DOHH2 (cell line): Measurements from ENCODE around the gene IGSF3.

Experiments used
- H3F3A ChIP-seq: fragments of 200-600 bp; sonication (generic), shearing (Covaris generic); 2 replicates; pipeline ENCODE4 v1.6.0; 2016; ENCODE audit warnings: antibody characterized with exemption, mild to moderate bottlenecking; ENCODE audit not compliant: control insufficient read depth, insufficient read depth
- H3K27ac ChIP-seq: fragments of 200-600 bp; sonication (generic); 2 replicates; pipeline ENCODE4 v1.5.1; 2014; ENCODE audit warnings: low read depth, mild to moderate bottlenecking, low read length, moderate library complexity
- H3K27me3 ChIP-seq: fragments of 200-600 bp; sonication (generic); 2 replicates; pipeline ENCODE4 v1.6.1; 2014; ENCODE audit warnings: mild to moderate bottlenecking, low read length, mixed read lengths; ENCODE audit not compliant: control insufficient read depth
- H3K36me3 ChIP-seq: fragments of 200-600 bp; sonication (generic); 2 replicates; pipeline ENCODE4 v1.6.1; 2014; ENCODE audit warnings: mild to moderate bottlenecking, low read length, moderate library complexity, mixed read lengths; ENCODE audit not compliant: control insufficient read depth
- H3K4me1 ChIP-seq: fragments of 200-600 bp; sonication (generic); 2 replicates; pipeline ENCODE4 v1.6.1; 2014; ENCODE audit warnings: mild to moderate bottlenecking, low read length, mixed read lengths; ENCODE audit not compliant: control insufficient read depth
- H3K4me2 ChIP-seq: fragments of 200-600 bp; sonication (generic); 2 replicates; pipeline ENCODE4 v1.6.0; 2014; ENCODE audit warnings: mild to moderate bottlenecking, low read length, moderate library complexity
- H3K4me3 ChIP-seq: fragments of 200-600 bp; sonication (generic); 2 replicates; pipeline ENCODE4 v1.5.1; 2014; ENCODE audit warnings: mild to moderate bottlenecking, low read length, mixed read lengths
- H3K79me2 ChIP-seq: fragments of 200-600 bp; sonication (generic); 2 replicates; pipeline ENCODE4 v1.6.1; 2014; ENCODE audit warnings: mild to moderate bottlenecking, low read length, mixed read lengths; ENCODE audit not compliant: control insufficient read depth
- H3K9me2 ChIP-seq: fragments of 200-600 bp; sonication (generic); replicated peaks from 2 replicates; pipeline ENCODE4 v1.6.1; 2014; ENCODE audit warnings: mild to moderate bottlenecking, low read length, mixed read lengths; ENCODE audit not compliant: control insufficient read depth
- H3K9me3 ChIP-seq: fragments of 200-600 bp; sonication (generic); 2 replicates; pipeline ENCODE4 v1.6.1; 2014; ENCODE audit warnings: antibody characterized with exemption, low read length, mixed read lengths; ENCODE audit not compliant: control insufficient read depth, insufficient read depth
- H4K20me1 ChIP-seq: fragments of 200-600 bp; sonication (generic); 2 replicates; pipeline ENCODE4 v1.6.0; 2014; ENCODE audit warnings: low read depth, mild to moderate bottlenecking, antibody characterized with exemption, low read length, moderate library complexity; ENCODE audit not compliant: control insufficient read depth, insufficient read depth
- EZH2phosphoT487 ChIP-seq: fragments of 200-600 bp; sonication (generic); IDR thresholded peaks from 2 replicates; pipeline ENCODE4 v1.6.1; 2017; ENCODE audit warnings: borderline replicate concordance, mild to moderate bottlenecking, antibody characterized with exemption, low read length, moderate library complexity, mixed read lengths
- TF ChIP-seq, protein P1 (sequence below): fragments of 200-600 bp; sonication (generic); IDR thresholded peaks from one replicate; pipeline ENCODE4 v1.5.1; 2014; ENCODE audit warnings: antibody characterized with exemption, mild to moderate bottlenecking, low read depth, low read length; ENCODE audit not compliant: poor library complexity, severe bottlenecking

The IGSF3 gene

DNA sequence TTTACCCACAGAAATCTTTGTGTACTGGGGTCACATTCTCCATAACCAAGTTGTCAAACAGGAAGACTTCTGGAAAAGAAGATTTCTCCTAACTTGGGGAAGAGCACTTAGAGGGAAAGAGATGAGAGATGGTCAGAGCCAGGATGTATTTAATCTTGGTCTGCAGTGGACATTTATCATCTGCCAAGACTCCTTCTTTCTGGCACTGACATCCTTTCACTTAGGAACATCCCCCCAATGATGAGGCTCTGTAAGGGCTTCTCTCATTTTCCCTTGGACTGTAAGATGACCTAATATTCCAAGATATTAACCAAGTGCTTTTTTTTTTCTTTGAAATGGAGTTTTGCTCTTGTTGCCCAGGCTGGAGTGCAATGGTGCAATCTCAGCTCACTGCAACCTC is 39.3 kb upstream of the IGSF3 start:
- H4K20me1 ChIP-seq: no peaks in the 10 kb centered on the region
- H3K27ac ChIP-seq: no peak overlapping the region
- TF ChIP-seq, protein P1, sequence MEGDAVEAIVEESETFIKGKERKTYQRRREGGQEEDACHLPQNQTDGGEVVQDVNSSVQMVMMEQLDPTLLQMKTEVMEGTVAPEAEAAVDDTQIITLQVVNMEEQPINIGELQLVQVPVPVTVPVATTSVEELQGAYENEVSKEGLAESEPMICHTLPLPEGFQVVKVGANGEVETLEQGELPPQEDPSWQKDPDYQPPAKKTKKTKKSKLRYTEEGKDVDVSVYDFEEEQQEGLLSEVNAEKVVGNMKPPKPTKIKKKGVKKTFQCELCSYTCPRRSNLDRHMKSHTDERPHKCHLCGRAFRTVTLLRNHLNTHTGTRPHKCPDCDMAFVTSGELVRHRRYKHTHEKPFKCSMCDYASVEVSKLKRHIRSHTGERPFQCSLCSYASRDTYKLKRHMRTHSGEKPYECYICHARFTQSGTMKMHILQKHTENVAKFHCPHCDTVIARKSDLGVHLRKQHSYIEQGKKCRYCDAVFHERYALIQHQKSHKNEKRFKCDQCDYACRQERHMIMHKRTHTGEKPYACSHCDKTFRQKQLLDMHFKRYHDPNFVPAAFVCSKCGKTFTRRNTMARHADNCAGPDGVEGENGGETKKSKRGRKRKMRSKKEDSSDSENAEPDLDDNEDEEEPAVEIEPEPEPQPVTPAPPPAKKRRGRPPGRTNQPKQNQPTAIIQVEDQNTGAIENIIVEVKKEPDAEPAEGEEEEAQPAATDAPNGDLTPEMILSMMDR: no peak
- TF ChIP-seq EZH2phosphoT487: no peak
- H3K36me3 ChIP-seq: no peaks in the 10 kb centered on the region
- H3K9me2 ChIP-seq: no peaks in the 10 kb centered on the region
- H3K4me2 ChIP-seq: no peak overlapping the region
- H3K4me1 ChIP-seq: no peaks in the 10 kb centered on the region
- no peaks in the 10 kb centered on the region for H3F3A ChIP-seq
- H3K79me2 ChIP-seq: no peaks in the 10 kb centered on the region
- no peak overlapping the region for H3K4me3 ChIP-seq
- H3K9me3 ChIP-seq: no peaks in the 10 kb centered on the region
- H3K27me3 ChIP-seq: no peaks in the 10 kb centered on the region

DNA sequence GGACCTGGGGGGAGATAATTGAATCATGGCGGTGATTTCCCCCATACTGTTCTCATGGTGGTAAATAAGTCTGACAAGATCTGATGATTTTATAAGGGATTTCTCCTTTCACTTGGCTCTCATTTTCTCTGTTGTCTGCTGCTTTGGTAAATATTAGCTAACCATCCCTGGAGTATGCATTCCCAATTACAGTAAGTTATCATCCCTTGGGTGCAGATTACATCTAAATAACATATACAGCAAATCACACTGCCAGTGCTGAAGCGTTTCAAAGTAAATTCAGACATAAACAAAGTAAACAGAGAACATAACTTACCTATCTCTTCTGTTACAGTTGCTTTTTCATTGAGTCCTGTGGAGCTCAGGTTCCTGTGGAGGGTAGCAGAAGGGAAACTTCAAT is 38.6 kb upstream of the IGSF3 start:
- H3K9me3 ChIP-seq: no peaks in the 10 kb centered on the region
- no peak overlapping the region for H3K4me2 ChIP-seq
- no peaks in the 10 kb centered on the region for H3K4me1 ChIP-seq
- H3K4me3 ChIP-seq: no peak overlapping the region
- H3F3A ChIP-seq: no peaks in the 10 kb centered on the region
- no peaks in the 10 kb centered on the region for H3K27me3 ChIP-seq
- H3K27ac ChIP-seq: no peak overlapping the region
- TF ChIP-seq, protein P1: no peak
- no peak for TF ChIP-seq EZH2phosphoT487
- no peaks in the 10 kb centered on the region for H3K36me3 ChIP-seq
- H4K20me1 ChIP-seq: no peaks in the 10 kb centered on the region
- no peaks in the 10 kb centered on the region for H3K79me2 ChIP-seq
- H3K9me2 ChIP-seq: no peaks in the 10 kb centered on the region

DNA sequence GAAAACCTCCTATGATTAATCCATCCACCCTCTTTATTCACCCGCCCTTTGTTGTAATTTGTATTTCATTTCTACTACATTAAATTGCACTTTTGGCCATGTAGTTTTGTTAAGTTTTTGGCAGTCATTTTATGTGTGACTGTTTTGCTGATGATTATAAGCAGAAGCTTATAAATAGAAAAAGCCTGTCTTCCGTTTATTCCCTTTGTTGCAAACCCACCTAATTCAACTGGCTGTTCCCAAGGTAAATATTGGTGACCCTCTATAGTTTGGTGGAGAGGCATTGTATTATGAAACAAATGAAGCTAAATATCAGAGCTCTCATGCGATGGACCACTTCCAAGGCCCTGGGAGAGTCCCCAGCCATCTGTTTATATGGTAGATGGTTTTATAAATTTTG is 36.7 kb upstream of the IGSF3 start:
- Histone ChIP-seq H3K79me2 (no peaks in the 10 kb centered on the region), H3K27ac (no peak overlapping the region), H3K27me3 (no peaks in the 10 kb centered on the region), H4K20me1 (no peaks in the 10 kb centered on the region), H3F3A (no peaks in the 10 kb centered on the region), H3K4me3 (no peak overlapping the region), H3K36me3 (no peaks in the 10 kb centered on the region), H3K4me1 (no peaks in the 10 kb centered on the region), H3K9me2 (no peaks in the 10 kb centered on the region), H3K9me3 (no peaks in the 10 kb centered on the region), H3K4me2 (no peak overlapping the region)
- no peak for TF ChIP-seq EZH2phosphoT487
- TF ChIP-seq, protein P1: no peak

DNA sequence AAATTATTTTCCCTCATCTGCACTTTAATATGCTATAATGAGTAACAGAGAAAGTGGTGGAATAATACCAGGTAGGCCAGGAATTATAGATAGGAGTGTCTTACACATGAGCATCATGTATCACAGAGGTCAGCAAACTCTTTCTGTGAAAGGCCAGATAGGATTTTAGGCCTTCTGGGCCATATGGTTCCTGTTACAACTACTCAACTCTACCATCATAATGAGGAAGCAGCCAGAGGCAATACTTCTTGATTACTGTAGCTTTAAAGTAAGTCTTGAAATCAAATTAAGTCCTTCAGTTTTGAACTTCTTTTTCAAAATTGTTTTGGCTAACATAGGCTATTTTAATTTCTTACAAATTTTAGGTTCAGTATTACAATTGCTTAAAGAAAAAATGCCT is 32.1 kb upstream of the IGSF3 start:
- TF ChIP-seq, protein P1: no peak
- no peak for TF ChIP-seq EZH2phosphoT487
- H3K4me3 ChIP-seq: no peak overlapping the region
- H4K20me1 ChIP-seq: no peaks in the 10 kb centered on the region
- peaks cover 7% of the 10 kb centered on the region; the same call in 1 of the 2 replicates for H3K4me1 ChIP-seq
- no peaks in the 10 kb centered on the region for H3K27me3 ChIP-seq
- H3F3A ChIP-seq: no peaks in the 10 kb centered on the region
- no peak overlapping the region for H3K27ac ChIP-seq
- no peak overlapping the region for H3K4me2 ChIP-seq
- H3K36me3 ChIP-seq: no peaks in the 10 kb centered on the region
- no peaks in the 10 kb centered on the region for H3K79me2 ChIP-seq
- H3K9me3 ChIP-seq: no peaks in the 10 kb centered on the region
- no peaks in the 10 kb centered on the region for H3K9me2 ChIP-seq
